Trophoblast cell (in vitro differentiated cells and primary cell): ENCODE results near the gene TECTA.

Experiments used
- DNase-seq, 2 donors: peaks; one replicate each; pipeline ENCODE4 v3.0.0-alpha.2; 2016
- H2AFZ ChIP-seq: 2 replicates; pipeline ENCODE4 v1.6.1; 2013; ENCODE audit warnings: low read length, moderate library complexity, mild to moderate bottlenecking; ENCODE audit not compliant: insufficient read depth, poor library complexity
- H2AK5ac ChIP-seq: 2 replicates; pipeline ENCODE4 v1.6.1; 2013; ENCODE audit warnings: mild to moderate bottlenecking, low read length
- H2BK120ac ChIP-seq: 2 replicates; pipeline ENCODE4 v1.6.1; 2013; ENCODE audit warnings: low read length, mild to moderate bottlenecking, moderate library complexity; ENCODE audit not compliant: insufficient read depth, poor library complexity
- H2BK12ac ChIP-seq: 2 replicates; pipeline ENCODE4 v1.6.1; 2013; ENCODE audit warnings: mild to moderate bottlenecking, low read length, moderate library complexity
- H2BK5ac ChIP-seq: 2 replicates; pipeline ENCODE4 v1.6.1; 2013; ENCODE audit warnings: low read length, low read depth, moderate library complexity, mild to moderate bottlenecking; ENCODE audit not compliant: poor library complexity
- H3K14ac ChIP-seq: 2 replicates; pipeline ENCODE4 v1.6.1; 2013; ENCODE audit warnings: mild to moderate bottlenecking, low read length
- H3K18ac ChIP-seq: 2 replicates; pipeline ENCODE4 v1.6.1; 2013; ENCODE audit warnings: mild to moderate bottlenecking, low read length
- H3K23ac ChIP-seq: 2 replicates; pipeline ENCODE4 v1.6.1; 2013; ENCODE audit warnings: low read length
- H3K27ac ChIP-seq: 2 replicates; pipeline ENCODE4 v1.5.1; 2013; ENCODE audit warnings: low read depth, mild to moderate bottlenecking, inconsistent platforms, low read length, moderate library complexity
- H3K27me3 ChIP-seq: 2 replicates; pipeline ENCODE4 v1.6.1; 2013; ENCODE audit warnings: inconsistent platforms, mild to moderate bottlenecking, low read length, moderate library complexity; ENCODE audit not compliant: insufficient read depth
- H3K36me3 ChIP-seq, 2 experiments: 1 replicate in 1 of 2; 2 replicates in 1 of 2; pipeline ENCODE4 v1.6.1; 2013; ENCODE audit warnings: low read length in 2 of 2, mild to moderate bottlenecking in 2 of 2, moderate library complexity in 1 of 2; ENCODE audit not compliant: insufficient read depth in 2 of 2, control insufficient read depth in 1 of 2
- H3K4ac ChIP-seq: 2 replicates; pipeline ENCODE4 v1.6.1; 2013; ENCODE audit warnings: low read depth, mild to moderate bottlenecking, low read length, moderate library complexity
- H3K4me1 ChIP-seq, 2 experiments: 1 replicate in 1 of 2; 2 replicates in 1 of 2; pipeline ENCODE4 v1.6.1; 2013; ENCODE audit warnings: low read length in 2 of 2, mild to moderate bottlenecking in 2 of 2, moderate library complexity in 1 of 2; ENCODE audit not compliant: insufficient read depth in 2 of 2, control insufficient read depth in 1 of 2
- H3K4me2 ChIP-seq: 2 replicates; pipeline ENCODE4 v1.6.1; 2013; ENCODE audit warnings: inconsistent platforms, mild to moderate bottlenecking, low read length, moderate library complexity
- H3K4me3 ChIP-seq: 2 replicates; pipeline ENCODE4 v1.5.1; 2013; ENCODE audit warnings: mild to moderate bottlenecking, low read depth, low read length, inconsistent platforms
- H3K79me1 ChIP-seq: one replicate; pipeline ENCODE4 v1.6.1; 2013; ENCODE audit warnings: low read length
- H3K79me2 ChIP-seq: 2 replicates; pipeline ENCODE4 v1.6.1; 2013; ENCODE audit warnings: low read length, mild to moderate bottlenecking; ENCODE audit not compliant: control insufficient read depth, insufficient read depth, poor library complexity
- H3K9ac ChIP-seq: 2 replicates; pipeline ENCODE4 v1.6.1; 2013; ENCODE audit warnings: mild to moderate bottlenecking, low read length
- H3K9me3 ChIP-seq: 2 replicates; pipeline ENCODE4 v1.6.1; 2013; ENCODE audit warnings: low read depth, mild to moderate bottlenecking, control low read depth, inconsistent platforms, low read length; ENCODE audit not compliant: insufficient read depth
- H4K12ac ChIP-seq: 2 replicates; pipeline ENCODE4 v1.6.1; 2013; ENCODE audit warnings: low read depth, mild to moderate bottlenecking, low read length, moderate library complexity
- H4K8ac ChIP-seq: 2 replicates; pipeline ENCODE4 v1.6.1; 2013; ENCODE audit warnings: low read depth, mild to moderate bottlenecking, low read length, moderate library complexity
- H4K91ac ChIP-seq: one replicate; pipeline ENCODE4 v1.6.1; 2013; ENCODE audit warnings: low read depth, mild to moderate bottlenecking, low read length, moderate library complexity
- WGBS: extraction: QIAGEN DNeasy Blood & Tissue Kit; methylation state at CpG from one replicate; pipeline ENCODE4 v1.1.7; 2013; ENCODE audit warnings: missing lambda C conversion rate; ENCODE audit not compliant: insufficient read length, insufficient coverage; ENCODE audit errors: extremely low coverage; 5-methylcytosine and 5-hydroxymethylcytosine counted together

Gene TECTA

GRCh38 chr11:121134741-121135312 lies 33.8 kb downstream of the TECTA start:
- no peak overlapping the region for H4K91ac ChIP-seq
- WGBS = no CpG with 5 or more reads among the region's 10 CpGs
- H2AK5ac ChIP-seq = no peak overlapping the region
- no peak overlapping the region for H2BK5ac ChIP-seq
- H3K18ac ChIP-seq = no peak overlapping the region
- no peaks in the 10 kb centered on the region for H3K79me2 ChIP-seq
- H3K4me1 ChIP-seq = no peaks in the 10 kb centered on the region
- no peaks in the 10 kb centered on the region for H3K27me3 ChIP-seq
- no peak overlapping the region for H3K4ac ChIP-seq
- H2BK120ac ChIP-seq = no peak overlapping the region
- H2AFZ ChIP-seq = no peak overlapping the region
- H3K9ac ChIP-seq = no peak overlapping the region
- no peak overlapping the region for H3K23ac ChIP-seq
- no peak for DNase-seq
- no peaks in the 10 kb centered on the region for H3K36me3 ChIP-seq
- H3K79me1 ChIP-seq = no peaks in the 10 kb centered on the region
- no peak overlapping the region for H3K27ac ChIP-seq
- no peak overlapping the region for H2BK12ac ChIP-seq
- no peak overlapping the region for H3K4me2 ChIP-seq
- H3K4me3 ChIP-seq = no peak overlapping the region
- no peak overlapping the region for H4K12ac ChIP-seq
- H3K9me3 ChIP-seq = peaks cover 7% of the 10 kb centered on the region
- H3K14ac ChIP-seq = no peak overlapping the region
- H4K8ac ChIP-seq = no peak overlapping the region

GRCh38 chr11:121137005-121137404 lies 36.0 kb downstream of the TECTA start:
- Histone ChIP-seq H2BK5ac (no peak overlapping the region), H4K91ac (no peak overlapping the region), H2BK120ac (no peak overlapping the region), H3K18ac (no peak overlapping the region), H3K79me2 (no peaks in the 10 kb centered on the region), H3K27me3 (no peaks in the 10 kb centered on the region), H3K9me3 (peaks cover 6% of the 10 kb centered on the region), H3K36me3 (no peaks in the 10 kb centered on the region), H3K79me1 (no peaks in the 10 kb centered on the region), H4K12ac (no peak overlapping the region), H3K14ac (no peak overlapping the region), H3K4me2 (no peak overlapping the region), H3K23ac (peak overlapping the region; percentile 82), H3K27ac (no peak overlapping the region), H3K4ac (no peak overlapping the region), H3K4me3 (no peak overlapping the region), H2AK5ac (no peak overlapping the region), H3K9ac (no peak overlapping the region), H4K8ac (no peak overlapping the region), H3K4me1 (no peaks in the 10 kb centered on the region), H2BK12ac (no peak overlapping the region), H2AFZ (no peak overlapping the region)
- no peak for DNase-seq
- WGBS = no CpG with 5 or more reads among the region's 11 CpGs

DNA sequence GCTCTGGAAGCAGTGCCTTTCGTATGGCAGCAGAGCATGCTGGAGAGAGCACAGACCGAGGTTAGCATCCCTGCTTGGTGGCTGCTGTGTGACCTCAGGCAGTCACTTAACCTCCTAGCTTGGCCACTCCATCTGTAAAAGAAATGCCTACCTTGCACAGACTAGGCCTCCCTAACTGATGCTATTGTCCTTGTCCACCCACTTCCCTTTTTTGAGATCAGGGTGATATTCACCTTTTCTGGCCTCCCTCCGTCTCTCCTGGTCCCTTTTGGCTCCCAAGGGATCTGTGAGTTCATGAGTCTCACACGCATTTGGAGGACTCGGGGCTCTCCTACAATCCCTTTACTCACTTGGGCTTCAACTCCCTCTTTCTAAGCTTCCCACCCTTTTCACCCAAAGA lies 37.2 kb downstream of the TECTA start:
- Histone ChIP-seq H3K27ac (no peak overlapping the region), H3K36me3 (no peaks in the 10 kb centered on the region), H2AFZ (no peak overlapping the region), H3K4me1 (no peaks in the 10 kb centered on the region), H3K9me3 (peaks cover 6% of the 10 kb centered on the region), H2BK5ac (no peak overlapping the region), H4K91ac (no peak overlapping the region), H3K4ac (no peak overlapping the region), H4K8ac (no peak overlapping the region), H2BK120ac (no peak overlapping the region), H3K4me2 (no peak overlapping the region), H2AK5ac (no peak overlapping the region), H2BK12ac (no peak overlapping the region), H3K18ac (no peak overlapping the region), H3K79me1 (no peaks in the 10 kb centered on the region), H3K27me3 (no peaks in the 10 kb centered on the region), H3K14ac (no peak overlapping the region), H4K12ac (no peak overlapping the region), H3K23ac (no peak overlapping the region), H3K79me2 (no peaks in the 10 kb centered on the region), H3K9ac (no peak overlapping the region), H3K4me3 (no peak overlapping the region)
- no CpG with 5 or more reads among the region's 5 CpGs for WGBS
- DNase-seq = no peak

DNA sequence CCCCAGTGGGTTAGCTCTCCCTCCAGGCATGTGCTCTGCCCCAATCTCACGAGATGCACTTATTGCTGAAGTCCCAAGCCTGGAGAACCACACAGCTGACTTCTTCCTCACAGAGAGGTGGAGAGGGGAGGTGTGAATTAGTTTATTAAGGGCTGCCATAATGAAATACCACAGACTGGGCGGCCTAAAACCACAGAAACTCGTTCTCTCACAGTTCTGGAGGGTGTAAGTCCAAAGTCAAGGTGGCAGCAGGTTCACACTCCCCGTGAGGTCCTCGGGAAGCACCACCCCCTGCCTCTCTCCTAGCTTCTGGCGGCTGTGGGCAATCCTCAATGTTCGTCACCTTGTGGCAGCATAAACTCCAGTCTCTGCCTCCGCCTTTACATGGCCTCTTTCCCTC lies 39.3 kb downstream of the TECTA start:
- Histone ChIP-seq H3K79me1 (no peaks in the 10 kb centered on the region), H3K4ac (no peak overlapping the region), H2BK12ac (no peak overlapping the region), H3K9ac (no peak overlapping the region), H3K36me3 (no peaks in the 10 kb centered on the region), H4K91ac (no peak overlapping the region), H3K27ac (no peak overlapping the region), H3K4me1 (no peaks in the 10 kb centered on the region), H3K27me3 (no peaks in the 10 kb centered on the region), H2AK5ac (no peak overlapping the region), H3K9me3 (peaks cover 6% of the 10 kb centered on the region), H3K4me3 (no peak overlapping the region), H2BK120ac (no peak overlapping the region), H2BK5ac (no peak overlapping the region), H4K8ac (no peak overlapping the region), H4K12ac (no peak overlapping the region), H3K18ac (no peak overlapping the region), H3K23ac (no peak overlapping the region), H3K14ac (no peak overlapping the region), H3K4me2 (no peak overlapping the region), H2AFZ (no peak overlapping the region), H3K79me2 (no peaks in the 10 kb centered on the region)
- no CpG with 5 or more reads among the region's 8 CpGs for WGBS
- DNase-seq = no peak
